ENCODE measurements around the gene BRAF. TPM values are rescaled to one million over a fixed set of nuclear protein-coding genes. Genes with fewer than 3 reads are reported as not detected.
"Not testable (repeated sequence)": the region's sequence is repeated elsewhere in the genome, so short reads cannot be mapped to it uniquely, and the experiment has no call there.

BRAF gene
- total and polyA plus RNA-seq, 11 donors = 6.7 to 33.5 (median 23.4) TPM

DNA sequence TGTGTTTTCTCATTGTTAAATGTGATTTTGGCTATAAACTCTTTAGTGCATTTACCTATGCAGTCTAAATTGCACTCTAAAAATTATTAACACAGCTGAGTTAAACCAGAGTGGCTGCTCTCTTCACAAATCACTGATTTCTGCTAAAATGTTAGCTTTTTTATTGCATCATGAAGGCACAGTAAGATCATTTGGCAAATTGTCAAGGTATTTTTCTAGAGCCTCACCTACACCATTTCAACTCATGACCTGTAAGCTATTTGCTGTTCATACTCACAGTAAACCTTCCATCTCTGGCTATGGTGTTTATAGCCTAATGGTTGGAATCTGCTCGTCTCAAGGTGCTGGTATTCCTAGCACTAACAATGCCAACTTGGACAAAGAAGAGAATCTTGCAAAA, 202.5 kb downstream of the BRAF start:
- intact Hi-C loops (cut with DNase I) = no loop called here
- WGBS, 4 donors = 95 to 100% (median 96%) methylated on average over 1 of the region's 1 CpG

DNA sequence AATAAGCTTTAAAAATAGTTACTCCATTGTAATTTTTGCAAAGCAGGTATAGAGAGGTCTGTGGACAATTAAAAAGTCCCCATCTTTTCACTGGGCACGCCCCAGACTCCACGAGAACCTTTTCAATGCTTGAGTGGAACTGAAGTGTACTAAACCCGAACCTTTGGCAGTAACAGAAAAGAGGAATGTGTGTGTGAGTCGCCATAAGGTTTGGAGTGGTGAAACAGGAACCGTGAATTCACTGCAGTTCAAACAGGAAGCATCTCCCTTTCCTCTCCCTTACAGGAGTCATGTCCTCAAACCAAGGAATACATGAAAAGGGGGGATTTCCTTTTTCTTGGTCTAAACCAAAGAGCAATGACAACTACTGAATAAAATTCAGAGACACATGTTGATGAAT, 205.0 kb downstream of the BRAF start:
- no peak overlapping the region for H3K4me3 ChIP-seq
- H3K9me3 ChIP-seq = no peaks in the 10 kb centered on the region
- no peak for TF ChIP-seq POLR2A (IDR thresholded peaks at IDR 0.05)
- TF ChIP-seq, protein P1, sequence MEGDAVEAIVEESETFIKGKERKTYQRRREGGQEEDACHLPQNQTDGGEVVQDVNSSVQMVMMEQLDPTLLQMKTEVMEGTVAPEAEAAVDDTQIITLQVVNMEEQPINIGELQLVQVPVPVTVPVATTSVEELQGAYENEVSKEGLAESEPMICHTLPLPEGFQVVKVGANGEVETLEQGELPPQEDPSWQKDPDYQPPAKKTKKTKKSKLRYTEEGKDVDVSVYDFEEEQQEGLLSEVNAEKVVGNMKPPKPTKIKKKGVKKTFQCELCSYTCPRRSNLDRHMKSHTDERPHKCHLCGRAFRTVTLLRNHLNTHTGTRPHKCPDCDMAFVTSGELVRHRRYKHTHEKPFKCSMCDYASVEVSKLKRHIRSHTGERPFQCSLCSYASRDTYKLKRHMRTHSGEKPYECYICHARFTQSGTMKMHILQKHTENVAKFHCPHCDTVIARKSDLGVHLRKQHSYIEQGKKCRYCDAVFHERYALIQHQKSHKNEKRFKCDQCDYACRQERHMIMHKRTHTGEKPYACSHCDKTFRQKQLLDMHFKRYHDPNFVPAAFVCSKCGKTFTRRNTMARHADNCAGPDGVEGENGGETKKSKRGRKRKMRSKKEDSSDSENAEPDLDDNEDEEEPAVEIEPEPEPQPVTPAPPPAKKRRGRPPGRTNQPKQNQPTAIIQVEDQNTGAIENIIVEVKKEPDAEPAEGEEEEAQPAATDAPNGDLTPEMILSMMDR (IDR thresholded peaks at IDR 0.05) = no peak
- peaks cover 0 to 25% (median 0%) of the 10 kb centered on the region in 9 donors for H3K36me3 ChIP-seq
- H3K27me3 ChIP-seq = no peaks in the 10 kb centered on the region
- intact Hi-C loops (cut with DNase I) = no loop called here
- no peak overlapping the region for H3K27ac ChIP-seq
- WGBS, 4 donors = 56 to 64% (median 62%) methylated on average over 5 of the region's 5 CpGs
- H3K4me1 ChIP-seq = no peaks in the 10 kb centered on the region
- DNase-seq (no peak), ATAC-seq (no peak)

More for the DNA sequence above, 202.5 kb downstream of the BRAF start:
- Histone ChIP-seq H3K4me1 (no peaks in the 10 kb centered on the region), H3K27me3 (no peaks in the 10 kb centered on the region), H3K36me3 (peaks cover 0 to 42% (median 0%) of the 10 kb centered on the region in 9 donors), H3K9me3 (no peaks in the 10 kb centered on the region), H3K27ac (no peak overlapping the region), H3K4me3 (no peak overlapping the region)
- DNase-seq (no peak), ATAC-seq (no peak)
- no peak for TF ChIP-seq POLR2A (IDR thresholded peaks at IDR 0.05)
- TF ChIP-seq, protein P1 (IDR thresholded peaks at IDR 0.05) = no peak

DNA sequence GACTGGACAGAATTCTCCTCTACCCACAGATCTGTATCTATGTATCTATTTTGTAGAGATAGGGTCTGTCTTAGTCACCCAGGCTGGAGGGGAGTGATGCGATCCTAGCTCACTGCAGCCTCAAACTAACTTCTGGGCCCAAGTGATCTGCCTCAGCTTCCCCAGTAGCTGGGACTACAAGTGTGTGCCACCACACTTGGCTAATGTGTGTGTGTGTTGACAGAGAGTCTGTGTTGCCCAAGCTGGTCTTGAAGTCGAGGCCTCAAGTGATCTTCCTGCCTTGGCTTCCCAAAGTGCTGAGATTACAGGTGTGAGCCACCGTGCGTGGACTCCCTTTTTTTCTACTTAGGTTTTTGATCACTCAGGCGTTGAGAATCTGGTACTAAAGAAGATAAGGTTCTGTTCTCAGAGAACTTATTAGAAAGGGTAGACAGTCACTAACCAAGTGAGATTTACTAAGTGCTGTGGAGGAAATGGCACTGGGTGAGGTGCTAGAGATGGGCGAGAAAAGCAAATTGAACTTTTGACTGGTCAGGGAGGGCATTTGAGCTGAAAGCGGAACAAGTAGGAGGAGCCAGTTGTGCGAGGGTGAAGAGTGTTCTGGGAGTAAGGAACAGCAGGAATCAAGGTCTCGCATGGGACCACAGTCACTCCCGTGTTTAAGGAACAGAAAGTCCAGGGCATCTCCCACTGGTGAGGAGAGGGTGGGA, 210.2 kb downstream of the BRAF start:
- Histone ChIP-seq H3K36me3 (peaks cover 0 to 4% (median 0%) of the 10 kb centered on the region in 9 donors), H3K9me3 (no peaks in the 10 kb centered on the region), H3K4me1 (no peaks in the 10 kb centered on the region), H3K27ac (no peak overlapping the region), H3K27me3 (no peaks in the 10 kb centered on the region), H3K4me3 (no peak overlapping the region)
- TF ChIP-seq POLR2A (IDR thresholded peaks at IDR 0.05) = no peak
- DNase-seq = no peak
- 93 to 96% (median 94%) methylated on average over 10 of the region's 10 CpGs for WGBS, 4 donors
- ATAC-seq = no peak
- intact Hi-C loops (cut with DNase I) = no loop called here

DNA sequence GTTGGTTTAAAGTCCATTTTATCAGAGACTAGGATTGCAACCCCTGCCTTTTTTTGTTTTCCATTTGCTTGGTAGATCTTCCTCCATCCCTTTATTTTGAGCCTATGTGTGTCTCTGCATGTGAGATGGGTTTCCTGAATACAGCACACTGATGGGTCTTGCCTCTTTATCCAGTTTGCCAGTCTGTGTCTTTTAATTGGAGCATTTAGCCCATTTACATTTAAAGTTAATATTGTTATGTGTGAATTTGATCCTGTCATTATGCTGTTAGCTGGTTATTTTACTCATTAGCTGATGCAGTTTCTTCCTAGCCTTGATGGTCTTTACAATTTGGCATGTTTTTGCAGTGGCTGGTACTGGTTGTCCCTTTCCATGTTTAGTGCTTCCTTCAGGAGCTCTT, 212.3 kb downstream of the BRAF start:
- DNase-seq, ATAC-seq, H3K27me3 ChIP-seq: not testable (repeated sequence)

DNA sequence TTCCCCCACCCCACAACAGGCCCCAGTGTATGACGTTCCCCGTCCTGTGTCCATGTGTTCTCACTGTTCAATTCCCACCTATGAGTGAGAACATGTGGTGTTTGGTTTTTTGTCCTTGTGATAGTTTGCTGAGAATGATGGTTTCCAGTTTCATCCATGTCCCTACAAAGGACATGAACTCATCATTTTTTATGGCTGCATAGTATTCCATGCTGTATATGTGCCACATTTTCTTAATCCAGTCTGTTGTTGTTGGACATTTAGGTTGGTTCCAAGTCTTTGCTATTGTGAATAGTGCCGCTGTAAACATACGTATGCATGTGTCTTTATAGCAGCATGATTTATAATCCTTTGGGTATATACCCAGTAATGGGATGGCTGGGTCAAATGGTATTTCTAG, 216.0 kb downstream of the BRAF start:
- H3K27me3 ChIP-seq; DNase-seq; intact Hi-C loops (cut with DNase I); H3K4me1 ChIP-seq; H3K27ac ChIP-seq; ATAC-seq; H3K4me3 ChIP-seq; H3K9me3 ChIP-seq: not testable (repeated sequence)
- H3K36me3 ChIP-seq = peaks cover 0 to 43% (median 33%) of the 10 kb centered on the region in 9 donors
- WGBS, 4 donors = 91 to 99% (median 95%) methylated on average over 4 of the region's 4 CpGs

More for the DNA sequence above, 212.3 kb downstream of the BRAF start:
- intact Hi-C loops (cut with DNase I); H3K36me3 ChIP-seq; H3K4me3 ChIP-seq; H3K9me3 ChIP-seq; H3K27ac ChIP-seq; H3K4me1 ChIP-seq: not testable (repeated sequence)

DNA sequence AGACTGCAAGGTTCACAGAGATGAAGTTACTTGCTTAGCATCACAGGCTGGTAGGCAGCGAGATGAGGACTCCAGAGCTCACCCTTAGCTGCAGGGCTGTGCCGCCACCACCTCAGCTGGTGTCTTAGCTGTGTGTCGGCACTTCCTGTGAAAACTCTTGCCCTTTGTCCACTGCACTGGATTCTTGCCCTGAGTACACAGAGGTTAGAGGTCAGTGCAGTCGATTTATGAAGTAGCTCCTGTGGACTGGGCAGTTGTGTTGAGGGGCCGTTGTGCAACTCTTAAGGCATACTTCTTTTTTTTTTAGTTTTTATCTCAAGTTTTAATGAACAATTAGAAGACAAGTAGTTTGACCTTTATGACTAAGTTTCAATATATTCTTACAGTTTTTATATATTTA, 217.6 kb downstream of the BRAF start:
- Histone ChIP-seq H3K4me3 (no peak overlapping the region), H3K36me3 (peaks cover 0 to 53% (median 38%) of the 10 kb centered on the region in 9 donors), H3K9me3 (no peaks in the 10 kb centered on the region), H3K27ac (no peak overlapping the region), H3K27me3 (no peaks in the 10 kb centered on the region), H3K4me1 (no peaks in the 10 kb centered on the region)
- intact Hi-C loops (cut with DNase I) = no loop called here
- ATAC-seq = no peak
- 89 to 93% (median 91%) methylated on average over 5 of the region's 5 CpGs for WGBS, 4 donors
- TF ChIP-seq POLR2A (IDR thresholded peaks at IDR 0.05) = no peak
- TF ChIP-seq, protein P1 (IDR thresholded peaks at IDR 0.05) = no peak
- DNase-seq = no peak

Data from heart left ventricle (tissue), 16 donors.